ENCODE measurements around the gene ACP7.

DNA sequence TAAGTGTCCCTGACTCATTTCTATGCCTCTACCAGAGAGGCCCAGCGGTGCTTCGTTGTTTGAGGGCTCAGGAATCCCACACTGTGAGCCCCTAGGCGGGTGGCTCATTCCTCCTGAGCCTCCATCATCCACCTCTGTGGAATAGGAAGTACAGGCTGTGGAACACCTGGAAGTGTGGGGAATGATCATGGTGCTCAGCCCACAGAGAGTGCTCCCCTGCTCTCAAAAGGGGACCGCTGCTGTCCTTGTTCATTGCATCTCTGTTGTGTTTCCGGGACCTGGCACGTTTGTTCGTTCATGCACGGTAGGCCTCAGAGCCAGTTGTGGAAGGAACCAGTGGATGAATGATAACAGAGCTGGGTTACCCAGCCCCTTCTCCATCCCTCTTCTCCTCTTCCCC is 1.2 kb downstream of the ACP7 start:
- TF ChIP-seq POLR2A (IDR thresholded peaks at IDR 0.05; ENCODE audit: low read depth, low read length) = no peak
- TF ChIP-seq SMC3 (IDR thresholded peaks at IDR 0.05; ENCODE audit: low read depth, low read length) = no peak
- TF ChIP-seq, protein P1, sequence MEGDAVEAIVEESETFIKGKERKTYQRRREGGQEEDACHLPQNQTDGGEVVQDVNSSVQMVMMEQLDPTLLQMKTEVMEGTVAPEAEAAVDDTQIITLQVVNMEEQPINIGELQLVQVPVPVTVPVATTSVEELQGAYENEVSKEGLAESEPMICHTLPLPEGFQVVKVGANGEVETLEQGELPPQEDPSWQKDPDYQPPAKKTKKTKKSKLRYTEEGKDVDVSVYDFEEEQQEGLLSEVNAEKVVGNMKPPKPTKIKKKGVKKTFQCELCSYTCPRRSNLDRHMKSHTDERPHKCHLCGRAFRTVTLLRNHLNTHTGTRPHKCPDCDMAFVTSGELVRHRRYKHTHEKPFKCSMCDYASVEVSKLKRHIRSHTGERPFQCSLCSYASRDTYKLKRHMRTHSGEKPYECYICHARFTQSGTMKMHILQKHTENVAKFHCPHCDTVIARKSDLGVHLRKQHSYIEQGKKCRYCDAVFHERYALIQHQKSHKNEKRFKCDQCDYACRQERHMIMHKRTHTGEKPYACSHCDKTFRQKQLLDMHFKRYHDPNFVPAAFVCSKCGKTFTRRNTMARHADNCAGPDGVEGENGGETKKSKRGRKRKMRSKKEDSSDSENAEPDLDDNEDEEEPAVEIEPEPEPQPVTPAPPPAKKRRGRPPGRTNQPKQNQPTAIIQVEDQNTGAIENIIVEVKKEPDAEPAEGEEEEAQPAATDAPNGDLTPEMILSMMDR (conservative IDR thresholded peaks at IDR 0.05; ENCODE audit: low read depth, low read length) = no peak
- no peak for TF ChIP-seq MXI1 (IDR thresholded peaks at IDR 0.05; ENCODE audit: borderline replicate concordance, low read depth, low read length)
- no peak for TF ChIP-seq MAZ (IDR thresholded peaks at IDR 0.05; ENCODE audit: borderline replicate concordance, low read depth, low read length)
- TF ChIP-seq FOS (IDR thresholded peaks at IDR 0.05; ENCODE audit: low read depth, low read length) = no peak
- TF ChIP-seq ELK1 (IDR thresholded peaks at IDR 0.05; ENCODE audit: borderline replicate concordance, low read depth, low read length) = no peak
- TF ChIP-seq CEBPB (IDR thresholded peaks at IDR 0.05; ENCODE audit: low read depth, low read length) = no peak
- no peak for TF ChIP-seq MAFK (IDR thresholded peaks at IDR 0.05; ENCODE audit: low read depth, low read length)
- no peak for TF ChIP-seq USF2 (IDR thresholded peaks at IDR 0.05; ENCODE audit: low read depth, low read length)
